Measurements from ENCODE around the gene RPS24.

GRCh38 chr10:78042058-78042751, 8.5 kb downstream of the RPS24 start:
- no peak for TF ChIP-seq FOXK2 (IDR thresholded peaks at IDR 0.05)
- TF ChIP-seq CTCF (IDR thresholded peaks at IDR 0.05 in 2 of 3, conservative IDR thresholded peaks at IDR 0.05 in 1 of 3; ENCODE audit: control insufficient read depth in 2 of 3, extremely low read depth in 1 of 3, insufficient read depth in 1 of 3, low read depth in 3 of 3, low read length in 3 of 3): no peak
- TF ChIP-seq IRF3 (IDR thresholded peaks at IDR 0.05): no peak
- no peak for TF ChIP-seq ATF3 (IDR thresholded peaks at IDR 0.05; ENCODE audit: borderline replicate concordance, extremely low read depth, low read depth, low read length)

Data from GM12878 (cell line).